Right atrium auricular region (tissue), 2 donors: ENCODE measurements around the gene ETV6. TPM values are rescaled to one million over a fixed set of nuclear protein-coding genes. Genes with fewer than 3 reads are reported as not detected.

Experiments used
- DNase-seq: peaks from one replicate; pipeline ENCODE4 v3.0.0-alpha.2; 2019; ENCODE audit warnings: low spot score
- H3K27ac ChIP-seq, 2 donors: fragments of 200-600 bp; sonication (generic); 1 replicate in 1 of 2; 2 replicates in 1 of 2; pipeline ENCODE4 v1.5.1; 2016 to 2019
- H3K27me3 ChIP-seq, 2 donors: fragments of 200-600 bp; sonication (generic); one replicate each; pipeline versions ENCODE4 v1.5.1 to v1.6.0; 2017 to 2019
- H3K36me3 ChIP-seq: fragments of 200-600 bp; sonication (generic); one replicate; pipeline ENCODE4 v1.5.1; 2016
- H3K4me1 ChIP-seq, 2 donors: fragments of 200-600 bp; sonication (generic); one replicate each; pipeline versions ENCODE4 v1.5.1 to v1.6.0; 2017 to 2019
- H3K4me3 ChIP-seq, 2 donors: fragments of 200-600 bp; sonication (generic); 1 replicate in 1 of 2; 2 replicates in 1 of 2; pipeline ENCODE4 v1.5.1; 2017 to 2019; ENCODE audit warnings: mild to moderate bottlenecking in 1 of 2, moderate library complexity in 1 of 2
- H3K9me3 ChIP-seq, 2 donors: fragments of 200-600 bp; sonication (generic); one replicate each; pipeline ENCODE4 v1.5.1; 2019
- total RNA-seq, 2 donors: library from RNA; depleted of rRNA; stranded (reverse); fragments of >200 nt; gene quantifications; one replicate each; pipeline ENCODE4 v1.1.0, GENCODE V29; 2016
- TF ChIP-seq, protein P1 (sequence below), 2 donors: fragments of 200-600 bp; sonication (generic); IDR thresholded peaks; one replicate each; pipeline ENCODE4 v1.5.1; 2019; ENCODE audit warnings: antibody characterized with exemption in 2 of 2

ETV6 gene
- total RNA-seq, 2 donors from 2014 or later = 6.7 TPM

DNA sequence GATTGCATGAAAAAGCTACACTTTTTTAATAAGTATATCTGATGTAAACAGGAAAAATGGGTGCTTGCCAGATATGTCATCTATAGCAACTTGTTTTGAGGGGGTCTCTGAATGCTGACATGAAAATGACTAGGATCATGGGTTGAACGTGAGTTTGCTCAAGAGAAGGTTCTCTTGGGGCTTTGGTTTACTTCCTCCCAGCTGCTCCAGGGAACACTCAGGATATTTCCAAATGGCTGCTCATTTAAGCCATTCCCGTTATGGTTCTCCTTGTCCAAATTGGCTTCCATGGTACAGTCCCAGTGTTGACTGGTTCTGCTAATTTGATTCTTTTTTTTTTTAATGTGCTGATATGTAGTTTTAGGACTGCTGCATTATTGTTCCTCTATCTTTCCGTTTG lies 118.3 kb downstream of the ETV6 start:
- TF ChIP-seq, protein P1, sequence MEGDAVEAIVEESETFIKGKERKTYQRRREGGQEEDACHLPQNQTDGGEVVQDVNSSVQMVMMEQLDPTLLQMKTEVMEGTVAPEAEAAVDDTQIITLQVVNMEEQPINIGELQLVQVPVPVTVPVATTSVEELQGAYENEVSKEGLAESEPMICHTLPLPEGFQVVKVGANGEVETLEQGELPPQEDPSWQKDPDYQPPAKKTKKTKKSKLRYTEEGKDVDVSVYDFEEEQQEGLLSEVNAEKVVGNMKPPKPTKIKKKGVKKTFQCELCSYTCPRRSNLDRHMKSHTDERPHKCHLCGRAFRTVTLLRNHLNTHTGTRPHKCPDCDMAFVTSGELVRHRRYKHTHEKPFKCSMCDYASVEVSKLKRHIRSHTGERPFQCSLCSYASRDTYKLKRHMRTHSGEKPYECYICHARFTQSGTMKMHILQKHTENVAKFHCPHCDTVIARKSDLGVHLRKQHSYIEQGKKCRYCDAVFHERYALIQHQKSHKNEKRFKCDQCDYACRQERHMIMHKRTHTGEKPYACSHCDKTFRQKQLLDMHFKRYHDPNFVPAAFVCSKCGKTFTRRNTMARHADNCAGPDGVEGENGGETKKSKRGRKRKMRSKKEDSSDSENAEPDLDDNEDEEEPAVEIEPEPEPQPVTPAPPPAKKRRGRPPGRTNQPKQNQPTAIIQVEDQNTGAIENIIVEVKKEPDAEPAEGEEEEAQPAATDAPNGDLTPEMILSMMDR (IDR thresholded peaks at IDR 0.05) = no peak
- Histone ChIP-seq H3K4me3 (no peak overlapping the region), H3K9me3 (no peaks in the 10 kb centered on the region), H3K27ac (no peak overlapping the region), H3K4me1 (peaks cover 0 to 44% of the 10 kb centered on the region in 2 donors), H3K27me3 (no peaks in the 10 kb centered on the region), H3K36me3 (no peaks in the 10 kb centered on the region)
- DNase-seq = no peak

DNA sequence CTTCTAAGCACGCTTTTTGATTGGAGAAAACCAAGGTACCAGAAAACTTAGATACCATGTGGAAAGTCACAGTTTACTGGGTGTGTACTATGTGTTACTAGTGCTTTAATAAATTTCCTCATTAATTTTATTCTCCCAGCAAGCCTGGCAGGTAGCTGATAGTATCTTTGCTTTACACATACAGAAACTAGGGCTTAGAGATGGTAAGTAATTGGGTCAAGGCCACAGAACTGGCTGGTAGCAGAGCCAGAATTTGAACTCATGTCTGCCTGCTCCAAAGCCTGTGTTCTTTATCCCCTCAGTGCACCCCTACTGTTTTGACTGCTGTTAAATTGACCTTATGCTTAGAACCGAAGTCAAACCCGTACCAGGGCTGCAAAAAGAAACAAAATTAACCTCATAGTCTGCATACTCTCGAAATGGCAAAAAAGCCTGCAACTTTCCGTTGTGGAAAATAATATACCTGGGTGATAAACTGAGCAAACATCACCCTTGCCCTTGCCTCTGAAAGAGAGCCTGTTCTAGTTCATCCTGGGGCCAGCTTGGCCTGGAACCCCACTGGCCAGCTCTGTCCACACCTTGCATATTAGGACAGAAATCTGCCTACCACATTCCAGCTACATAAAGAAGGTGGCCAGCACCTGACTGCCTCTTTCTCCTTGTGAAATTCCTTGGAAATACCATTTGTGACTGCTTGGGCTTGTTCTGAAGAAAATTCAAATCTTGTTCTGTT lies 118.9 kb downstream of the ETV6 start:
- TF ChIP-seq, protein P1 (IDR thresholded peaks at IDR 0.05) = no peak
- no peak overlapping the region for H3K4me3 ChIP-seq
- no peak overlapping the region for H3K27ac ChIP-seq
- no peaks in the 10 kb centered on the region for H3K36me3 ChIP-seq
- peaks cover 0 to 44% of the 10 kb centered on the region in 2 donors for H3K4me1 ChIP-seq
- H3K27me3 ChIP-seq = no peaks in the 10 kb centered on the region
- DNase-seq = no peak
- no peaks in the 10 kb centered on the region for H3K9me3 ChIP-seq

DNA sequence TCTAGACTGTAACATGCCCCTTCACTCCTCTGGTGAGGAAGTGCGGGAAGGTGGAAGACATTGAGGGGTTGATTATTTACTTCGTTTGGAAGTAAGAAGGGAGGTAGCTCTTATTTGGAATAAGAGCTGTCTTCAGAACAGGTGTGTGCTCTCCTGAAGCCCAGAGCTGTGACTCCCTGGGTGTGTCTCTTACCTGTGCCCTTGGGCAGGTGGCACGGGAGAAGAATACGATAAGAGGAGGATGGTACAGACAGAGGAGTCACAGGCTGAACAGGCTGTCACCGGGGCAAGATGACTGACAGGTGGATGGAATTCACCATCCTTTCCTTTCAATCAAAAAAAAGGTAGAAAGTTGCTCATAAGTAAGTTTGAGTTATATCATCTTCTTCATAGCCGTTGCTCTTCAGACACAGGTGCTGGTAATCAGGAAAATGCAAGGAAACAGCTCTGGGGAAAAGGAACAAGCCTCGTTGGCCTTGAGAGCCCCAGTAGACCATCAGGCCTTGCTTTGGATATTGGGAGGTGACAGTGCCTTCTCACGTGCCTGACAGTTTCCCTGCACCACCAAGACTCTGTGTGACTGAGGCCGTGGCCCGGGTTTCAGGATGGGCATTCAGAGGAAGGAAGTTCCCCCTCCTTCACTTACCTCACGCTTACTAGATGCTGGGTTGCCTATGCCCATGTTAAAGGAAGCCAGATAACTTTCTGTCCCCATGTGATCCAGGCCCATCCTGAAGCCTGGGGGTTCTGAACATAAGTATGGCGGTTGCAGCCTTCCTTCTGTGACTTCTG lies 120.4 kb downstream of the ETV6 start:
- H3K27ac ChIP-seq = no peak overlapping the region
- no peaks in the 10 kb centered on the region for H3K9me3 ChIP-seq
- H3K27me3 ChIP-seq = no peaks in the 10 kb centered on the region
- H3K4me1 ChIP-seq = peaks cover 0 to 43% of the 10 kb centered on the region in 2 donors
- DNase-seq = no peak
- H3K4me3 ChIP-seq = no peak overlapping the region
- H3K36me3 ChIP-seq = no peaks in the 10 kb centered on the region
- TF ChIP-seq, protein P1 (IDR thresholded peaks at IDR 0.05) = no peak

DNA sequence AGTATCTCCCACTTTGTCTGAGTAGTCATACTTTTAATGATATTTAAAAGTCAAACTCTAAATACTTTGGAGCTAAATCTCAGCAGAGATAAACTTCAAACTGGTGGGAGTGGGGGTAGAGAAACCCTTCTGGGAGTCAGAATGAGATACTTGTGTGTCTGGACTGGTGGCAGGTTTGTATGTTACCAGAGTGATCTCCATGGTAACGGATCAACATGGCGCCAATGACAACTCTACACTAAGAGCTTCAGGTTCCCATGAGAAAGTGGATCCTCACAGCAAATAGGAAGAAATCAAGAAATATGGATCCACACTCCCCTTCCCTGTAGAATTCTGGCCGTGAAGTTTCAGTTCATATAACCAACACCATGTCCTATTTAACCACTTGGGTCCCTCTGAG lies 121.9 kb downstream of the ETV6 start:
- no peak overlapping the region for H3K27ac ChIP-seq
- peaks cover 0 to 35% of the 10 kb centered on the region in 2 donors for H3K4me1 ChIP-seq

DNA sequence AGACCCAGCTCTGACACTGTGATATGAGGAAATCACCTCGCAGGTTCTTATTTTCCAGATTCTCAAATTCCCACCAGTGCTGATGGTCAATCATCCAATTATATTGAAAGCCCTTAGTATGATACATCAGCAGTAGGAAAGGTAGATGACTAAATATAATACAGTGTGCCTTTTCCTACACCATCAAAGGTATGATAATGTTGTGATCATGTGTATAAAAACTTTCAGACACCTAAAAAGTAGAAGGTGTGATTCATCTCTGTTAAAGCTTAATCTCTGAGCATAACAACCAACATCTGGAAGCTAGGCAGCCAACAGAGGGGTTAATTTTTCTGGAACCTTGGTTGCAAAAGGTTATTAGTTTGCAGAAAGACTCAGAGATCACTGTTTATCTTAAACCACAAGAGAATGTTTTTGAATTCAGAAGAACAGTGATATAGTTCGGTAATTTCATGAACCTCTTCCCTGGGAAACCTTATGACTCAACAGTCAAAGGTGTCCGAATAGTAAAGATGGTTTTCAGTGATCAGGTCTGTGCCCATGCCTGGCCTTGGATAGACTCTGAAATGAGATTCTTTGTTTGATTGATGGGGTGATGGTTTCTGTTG lies 122.5 kb downstream of the ETV6 start:
- Histone ChIP-seq H3K27me3 (no peaks in the 10 kb centered on the region), H3K27ac (no peak overlapping the region), H3K4me3 (no peak overlapping the region), H3K9me3 (no peaks in the 10 kb centered on the region), H3K36me3 (no peaks in the 10 kb centered on the region), H3K4me1 (peaks cover 0 to 30% of the 10 kb centered on the region in 2 donors)
- no peak for DNase-seq
- TF ChIP-seq, protein P1 (IDR thresholded peaks at IDR 0.05) = no peak

More for the DNA sequence above, 121.9 kb downstream of the ETV6 start:
- TF ChIP-seq, protein P1 (IDR thresholded peaks at IDR 0.05) = no peak
- no peak for DNase-seq
- no peaks in the 10 kb centered on the region for H3K9me3 ChIP-seq
- no peaks in the 10 kb centered on the region for H3K36me3 ChIP-seq
- H3K27me3 ChIP-seq = no peaks in the 10 kb centered on the region
- H3K4me3 ChIP-seq = no peak overlapping the region
